Measurements from ENCODE around the gene AP5M1.

DNA sequence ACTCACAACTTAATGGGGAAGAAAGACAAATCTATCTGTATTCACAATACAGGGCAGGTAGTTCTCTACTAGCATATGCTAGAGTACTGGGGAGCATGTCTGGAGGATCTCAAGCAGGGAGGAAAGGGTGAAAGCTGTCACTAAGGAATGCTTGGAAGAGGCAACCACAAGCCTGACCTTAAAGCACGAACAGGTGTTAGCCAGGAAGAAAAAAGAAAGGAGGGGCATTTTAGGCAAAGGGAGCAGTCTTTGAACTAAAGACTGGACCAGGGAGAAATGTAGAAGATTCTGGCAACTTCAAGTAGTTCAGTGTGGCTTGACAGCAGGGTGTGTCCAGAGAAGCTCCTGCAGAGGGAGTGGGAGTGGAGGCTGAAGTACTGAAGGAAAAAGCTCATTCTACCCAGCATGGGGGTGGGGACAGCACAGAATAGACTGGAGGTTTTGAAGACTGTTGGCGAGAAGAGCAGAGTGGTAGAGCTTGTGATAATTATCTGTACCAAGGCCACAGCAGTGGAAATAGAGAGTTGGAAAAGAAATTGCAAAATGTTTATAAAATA is 50.9 kb downstream of the AP5M1 start:
- TF ChIP-seq, protein P1, sequence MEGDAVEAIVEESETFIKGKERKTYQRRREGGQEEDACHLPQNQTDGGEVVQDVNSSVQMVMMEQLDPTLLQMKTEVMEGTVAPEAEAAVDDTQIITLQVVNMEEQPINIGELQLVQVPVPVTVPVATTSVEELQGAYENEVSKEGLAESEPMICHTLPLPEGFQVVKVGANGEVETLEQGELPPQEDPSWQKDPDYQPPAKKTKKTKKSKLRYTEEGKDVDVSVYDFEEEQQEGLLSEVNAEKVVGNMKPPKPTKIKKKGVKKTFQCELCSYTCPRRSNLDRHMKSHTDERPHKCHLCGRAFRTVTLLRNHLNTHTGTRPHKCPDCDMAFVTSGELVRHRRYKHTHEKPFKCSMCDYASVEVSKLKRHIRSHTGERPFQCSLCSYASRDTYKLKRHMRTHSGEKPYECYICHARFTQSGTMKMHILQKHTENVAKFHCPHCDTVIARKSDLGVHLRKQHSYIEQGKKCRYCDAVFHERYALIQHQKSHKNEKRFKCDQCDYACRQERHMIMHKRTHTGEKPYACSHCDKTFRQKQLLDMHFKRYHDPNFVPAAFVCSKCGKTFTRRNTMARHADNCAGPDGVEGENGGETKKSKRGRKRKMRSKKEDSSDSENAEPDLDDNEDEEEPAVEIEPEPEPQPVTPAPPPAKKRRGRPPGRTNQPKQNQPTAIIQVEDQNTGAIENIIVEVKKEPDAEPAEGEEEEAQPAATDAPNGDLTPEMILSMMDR (IDR thresholded peaks at IDR 0.05), result no peak
- TF ChIP-seq POLR2A (IDR thresholded peaks at IDR 0.05), result no peak
